GM19239 (cell line): ENCODE measurements around the gene FGD4.

Experiments
- DNase-seq: peaks from one replicate; pipeline ENCODE4 v3.0.0; 2011; ENCODE audit warnings: low spot score; ENCODE audit not compliant: insufficient read length
- FAIRE-seq: peaks from 2 replicates; lab custom pipeline; 2011; peaks lifted over from hg19 to GRCh38; lab: Jason Lieb, UNC

The FGD4 gene

GRCh38 chr12:32402170-32402569 is 2.8 kb downstream of the FGD4 start:
- DNase-seq: no peak
- FAIRE-seq: no peak

- no peak for FAIRE-seq
- DNase-seq: no peak
These were observed 3.6 kb downstream of the FGD4 start for GRCh38 chr12:32402946-32403345.

- DNase-seq (no peak), FAIRE-seq (no peak)
These were observed 8.4 kb downstream of the FGD4 start for GRCh38 chr12:32407795-32408194.

- no peak for FAIRE-seq
- no peak for DNase-seq
These were observed 14.1 kb downstream of the FGD4 start for GRCh38 chr12:32413412-32413811.

GRCh38 chr12:32418221-32418620 is 18.9 kb downstream of the FGD4 start:
- DNase-seq (no peak), FAIRE-seq (no peak)

- FAIRE-seq (no peak), DNase-seq (no peak)
These were observed 19.7 kb downstream of the FGD4 start for GRCh38 chr12:32418903-32419519.

- FAIRE-seq (no peak), DNase-seq (no peak)
These were observed 20.2 kb downstream of the FGD4 start for GRCh38 chr12:32419520-32419960.

- DNase-seq (no peak), FAIRE-seq (no peak)
These were observed 21.0 kb downstream of the FGD4 start for GRCh38 chr12:32420356-32420755.

- no peak for DNase-seq
- no peak for FAIRE-seq
These were observed 24.2 kb downstream of the FGD4 start for GRCh38 chr12:32423559-32423958.

- DNase-seq: no peak
- FAIRE-seq: no peak
These were observed 31.7 kb downstream of the FGD4 start for GRCh38 chr12:32431025-32431424.

GRCh38 chr12:32435921-32436705 is 36.8 kb downstream of the FGD4 start:
- DNase-seq (no peak), FAIRE-seq (no peak)

GRCh38 chr12:32437095-32437515 is 37.7 kb downstream of the FGD4 start:
- DNase-seq (no peak), FAIRE-seq (no peak)

GRCh38 chr12:32440120-32440865 is 40.9 kb downstream of the FGD4 start:
- no peak for FAIRE-seq

GRCh38 chr12:32443491-32443890 is 44.1 kb downstream of the FGD4 start:
- FAIRE-seq (no peak), DNase-seq (no peak)

More at GRCh38 chr12:32440120-32440865, 40.9 kb downstream of the FGD4 start:
- no peak for DNase-seq

- no peak for DNase-seq
- FAIRE-seq: no peak
These were observed 45.5 kb downstream of the FGD4 start for GRCh38 chr12:32444895-32445294.

GRCh38 chr12:32445356-32445755 is 46.0 kb downstream of the FGD4 start:
- no peak for DNase-seq
- no peak for FAIRE-seq

GRCh38 chr12:32446316-32447119 is 47.2 kb downstream of the FGD4 start:
- FAIRE-seq (no peak), DNase-seq (no peak)

GRCh38 chr12:32448586-32448985 is 49.2 kb downstream of the FGD4 start:
- FAIRE-seq (no peak), DNase-seq (no peak)

GRCh38 chr12:32450363-32450762 is 51.0 kb downstream of the FGD4 start:
- DNase-seq (no peak), FAIRE-seq (no peak)

- no peak for DNase-seq
- no peak for FAIRE-seq
These were observed 51.4 kb downstream of the FGD4 start for GRCh38 chr12:32450768-32451167.
